Daoy (cell line): ENCODE measurements around the gene ATRN. TPM values are rescaled to one million over a fixed set of nuclear protein-coding genes. Genes with fewer than 3 reads are reported as not detected.
"Not testable (repeated sequence)": the region's sequence is repeated elsewhere in the genome, so short reads cannot be mapped to it uniquely, and the experiment has no call there.

Experiments used
- DNase-seq: peaks from one replicate; pipeline ENCODE4 v3.0.0-alpha.2; 2015; ENCODE audit warnings: low read depth
- total RNA-seq: library from RNA; depleted of rRNA; stranded (reverse); fragments of >200 nt; shearing (Covaris generic); gene quantifications from 2 replicates; pipeline ENCODE4 v1.2.3, GENCODE V29; 2014

ATRN gene
- total RNA-seq, 1 experiment from 2014 or later: 11.1 TPM

DNA sequence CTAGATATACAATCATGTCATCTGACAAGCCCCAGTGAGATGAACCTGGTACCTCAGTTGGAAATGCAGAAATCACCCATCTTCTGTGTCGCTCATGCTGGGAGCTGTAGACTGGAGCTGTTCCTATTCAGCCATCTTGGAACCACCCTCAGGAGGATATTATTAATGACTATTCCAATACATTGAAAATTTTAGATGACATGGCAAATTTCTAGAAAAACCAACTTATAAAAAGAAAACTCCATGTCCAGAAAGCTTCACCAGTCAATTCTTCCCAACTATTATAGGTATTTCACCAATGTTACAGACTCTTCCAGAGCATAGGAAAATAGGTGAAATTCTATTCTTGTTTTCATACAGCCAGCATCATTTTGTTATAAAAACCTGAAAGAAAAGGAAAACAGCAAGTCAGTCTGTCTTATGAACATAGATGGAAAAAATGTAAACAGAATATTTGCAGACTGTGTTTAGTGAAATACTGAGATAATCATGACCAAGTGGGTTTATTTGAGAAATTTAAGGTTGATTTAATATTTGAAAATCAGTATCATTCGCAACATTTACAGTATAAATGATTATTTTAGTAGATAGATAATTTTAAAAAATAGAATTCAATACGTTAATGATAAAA lies 43.3 kb downstream of the ATRN start:
- DNase-seq: no peak

DNA sequence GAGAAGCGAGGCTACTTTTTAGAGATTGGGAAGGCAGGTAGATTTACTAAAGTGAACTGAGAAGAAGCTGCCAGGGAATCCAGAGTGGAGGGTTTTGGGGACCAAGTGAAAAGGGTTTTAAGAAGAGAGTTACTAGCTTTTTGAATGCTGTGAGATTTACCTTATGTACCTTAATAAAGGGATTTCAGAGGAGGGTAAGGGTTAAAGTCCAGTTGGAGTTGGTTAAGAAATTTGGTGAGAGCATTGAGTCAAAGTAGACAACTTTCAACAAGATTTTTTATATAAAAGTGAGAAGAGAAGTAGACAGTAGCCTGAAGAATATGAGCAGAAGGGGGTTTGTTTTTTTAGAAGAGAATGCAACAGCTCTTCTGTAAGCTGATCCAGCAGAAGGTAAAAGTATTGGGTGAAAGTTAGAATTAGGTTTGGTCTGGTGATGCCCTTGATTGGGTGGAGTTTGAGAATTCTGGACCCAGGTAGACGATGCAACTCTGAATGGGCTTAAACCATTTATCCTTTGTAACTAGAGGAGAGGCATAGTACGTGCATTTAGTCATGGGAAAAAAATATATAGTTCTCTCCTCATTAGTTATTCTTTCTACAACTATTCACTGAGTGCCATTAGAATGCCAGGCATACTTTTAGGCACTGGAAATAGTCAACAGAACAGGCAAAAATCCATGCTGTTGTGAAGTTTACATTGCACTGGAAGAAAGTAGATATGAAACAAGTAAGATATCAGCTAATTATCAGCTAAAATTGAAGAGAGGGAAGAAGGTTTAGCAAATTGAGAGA lies 44.8 kb downstream of the ATRN start:
- no peak for DNase-seq

DNA sequence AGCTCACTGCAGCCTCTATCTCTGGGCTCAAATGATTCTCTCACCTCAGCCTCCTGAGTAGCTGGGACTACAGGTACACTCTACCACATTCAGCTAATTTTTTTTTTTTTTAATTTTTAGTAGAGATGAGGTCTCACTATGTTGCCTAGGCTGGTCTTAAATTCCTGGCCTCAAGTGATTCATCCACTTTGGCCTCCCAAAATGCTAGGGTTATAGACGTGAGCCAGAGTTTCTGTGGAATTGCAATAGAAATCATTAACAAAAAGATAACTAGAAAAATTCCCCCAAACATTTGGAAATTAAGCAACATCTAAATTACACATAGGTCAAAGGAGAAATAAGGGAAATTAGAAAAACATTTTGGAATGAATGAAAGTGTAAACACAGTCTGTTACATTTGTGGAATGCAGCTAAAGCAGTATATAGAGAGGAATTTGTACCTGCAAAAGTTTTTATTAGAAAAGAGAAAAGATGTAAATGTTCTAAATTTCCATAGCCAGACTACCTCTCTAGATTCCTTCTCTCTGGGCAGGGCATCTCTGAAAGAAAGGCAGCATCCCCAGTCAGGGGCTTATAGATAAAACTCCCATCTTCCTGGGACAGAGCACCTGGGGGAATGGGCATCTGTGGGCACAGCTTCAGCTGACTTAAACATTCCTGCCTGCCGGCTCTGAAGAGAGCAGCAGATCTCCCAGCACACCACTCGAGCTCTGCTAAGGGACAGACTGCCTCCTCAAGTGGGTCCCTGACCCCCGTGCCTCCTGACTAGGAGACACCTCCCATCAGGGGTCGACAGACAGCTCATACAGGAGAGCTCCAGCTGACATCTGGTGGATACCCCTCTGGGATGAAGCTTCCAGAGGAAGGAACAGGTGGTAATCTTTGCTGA lies 51.3 kb downstream of the ATRN start:
- no peak for DNase-seq

DNA sequence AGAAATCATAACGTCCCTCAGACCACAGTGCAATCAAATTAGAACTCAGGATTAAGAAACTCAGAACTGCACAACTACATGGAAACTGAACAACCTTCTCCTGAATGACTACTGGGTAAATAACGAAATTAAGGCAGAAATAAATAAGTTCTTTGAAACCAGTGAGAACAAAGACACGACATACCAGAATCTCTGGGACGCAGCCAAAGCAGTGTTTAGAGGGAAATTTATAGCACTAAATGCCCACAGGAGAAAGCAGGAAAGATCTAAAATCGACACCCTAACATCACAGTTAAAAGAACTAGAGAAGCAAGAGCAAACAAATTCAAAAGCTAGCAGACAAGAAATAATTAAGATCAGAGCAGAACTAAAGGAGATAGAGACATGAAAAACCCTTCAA lies 53.9 kb downstream of the ATRN start:
- not testable (repeated sequence) for DNase-seq

DNA sequence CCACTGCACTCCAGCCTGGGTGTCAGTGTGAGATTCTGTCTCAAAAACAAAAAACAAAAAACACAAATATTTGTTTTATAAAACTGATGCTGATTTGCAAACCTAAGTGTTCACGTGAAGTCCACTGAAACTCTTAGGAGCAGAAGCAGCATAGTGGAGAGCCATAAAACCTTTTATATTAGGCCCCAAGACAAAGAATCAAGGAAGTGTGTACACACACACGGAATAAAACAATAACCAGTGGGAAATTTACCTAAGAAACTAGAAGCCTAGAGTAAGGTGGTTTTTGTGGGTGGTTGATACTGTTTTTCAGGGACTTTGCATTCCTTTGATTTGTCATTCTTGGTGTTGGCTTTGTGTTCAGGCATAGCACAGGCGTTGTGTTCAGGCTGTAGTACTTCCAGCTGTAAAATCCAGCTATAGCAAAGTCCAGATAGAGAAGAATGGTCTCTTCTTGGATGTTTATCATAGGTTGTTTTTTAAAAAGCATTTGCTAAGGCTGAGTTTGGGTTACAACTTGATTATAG lies 61.3 kb downstream of the ATRN start:
- no peak for DNase-seq

DNA sequence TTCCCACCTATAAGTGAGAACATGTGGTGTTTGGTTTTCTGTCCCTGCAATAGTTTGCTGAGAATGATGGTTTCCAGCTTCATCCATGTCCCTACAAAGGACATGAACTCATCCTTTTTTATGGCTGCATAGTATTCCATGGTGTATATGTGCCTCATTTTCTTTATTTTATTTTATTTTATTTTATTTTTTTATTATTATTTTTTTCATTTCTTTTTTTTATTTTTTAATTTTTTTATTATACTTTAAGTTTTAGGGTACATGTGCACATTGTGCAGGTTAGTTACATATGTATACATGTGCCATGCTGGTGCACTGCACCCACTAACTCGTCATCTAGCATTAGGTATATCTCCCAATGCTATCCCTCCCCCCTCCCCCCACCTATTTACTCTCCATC lies 66.9 kb downstream of the ATRN start:
- not testable (repeated sequence) for DNase-seq

DNA sequence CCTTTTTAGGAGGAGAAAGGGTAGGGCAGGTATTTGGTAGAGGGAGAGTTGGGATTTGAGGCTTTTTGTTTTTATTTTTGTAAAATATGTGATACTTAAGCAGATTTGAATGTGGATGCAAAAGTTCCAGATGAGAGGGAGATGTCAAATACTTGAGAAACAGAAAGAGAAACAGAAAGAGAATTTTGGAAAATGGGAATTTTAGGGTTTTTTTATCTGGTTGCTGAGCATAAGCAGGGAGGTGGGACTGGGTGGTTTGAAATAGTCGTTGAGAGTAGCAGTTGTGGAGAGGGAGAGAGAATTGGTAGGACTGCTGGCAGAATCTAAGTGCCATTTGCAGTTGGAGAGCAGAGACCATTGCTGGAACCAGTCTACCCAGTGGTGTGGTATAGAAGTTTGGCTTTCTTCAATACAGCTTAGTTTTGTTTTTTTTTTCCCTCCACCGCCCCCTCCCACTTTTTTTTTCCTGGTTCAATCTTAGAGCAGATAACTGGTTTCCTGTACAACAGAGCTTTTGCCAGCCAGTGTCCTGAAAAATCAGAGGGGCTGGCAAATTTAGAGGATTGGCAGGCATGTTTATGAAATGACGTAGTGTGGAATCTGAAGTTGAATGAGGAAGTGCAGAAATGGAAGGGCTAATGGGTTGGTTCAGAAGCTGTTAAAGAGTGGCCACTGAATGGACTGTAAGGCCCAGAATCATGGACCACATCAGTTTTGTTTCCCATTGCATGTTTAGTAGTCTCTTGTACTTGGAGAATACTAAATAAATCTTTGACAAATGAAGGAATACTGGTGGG lies 68.7 kb downstream of the ATRN start:
- peak; percentile 4 for DNase-seq

DNA sequence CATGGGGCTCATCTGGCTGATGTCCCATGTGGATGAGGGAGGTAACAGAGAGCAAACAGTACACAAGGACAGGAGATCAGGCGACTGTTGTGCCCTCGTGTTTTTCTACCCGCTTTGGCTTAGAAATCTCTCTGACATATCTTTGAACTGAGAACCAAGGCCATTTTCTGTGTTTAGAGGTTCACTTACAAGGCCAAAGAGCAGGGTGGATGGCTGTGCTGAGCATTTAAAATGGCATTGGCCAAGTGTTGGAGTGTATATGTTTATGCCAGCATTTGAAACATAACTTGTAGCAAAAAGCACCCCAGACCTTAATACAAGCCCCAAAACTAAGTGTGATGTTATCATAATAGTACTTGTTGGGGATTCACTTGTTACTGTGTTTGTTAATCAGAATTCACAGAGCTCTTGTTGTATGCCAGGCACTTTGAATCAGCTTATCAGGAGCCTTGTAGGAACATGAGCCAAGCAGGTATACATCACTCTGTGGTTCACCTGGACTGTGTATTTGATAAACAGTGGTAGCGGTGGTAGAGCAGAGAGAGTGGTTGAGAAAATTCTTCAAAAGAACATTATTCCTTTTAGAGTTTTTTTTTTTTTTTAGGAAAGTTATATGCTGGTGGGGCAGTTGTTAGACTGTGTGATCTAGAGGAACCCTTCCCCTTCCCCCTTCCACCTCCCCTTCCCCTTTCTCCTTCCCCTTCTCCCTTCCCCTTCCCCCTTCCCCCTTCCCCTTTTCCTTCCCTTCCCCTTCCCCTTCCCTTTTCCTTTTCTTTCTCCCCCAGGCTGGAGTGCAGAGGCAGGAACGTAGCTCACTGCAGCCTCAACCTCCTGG lies 71.3 kb downstream of the ATRN start:
- DNase-seq: no peak

DNA sequence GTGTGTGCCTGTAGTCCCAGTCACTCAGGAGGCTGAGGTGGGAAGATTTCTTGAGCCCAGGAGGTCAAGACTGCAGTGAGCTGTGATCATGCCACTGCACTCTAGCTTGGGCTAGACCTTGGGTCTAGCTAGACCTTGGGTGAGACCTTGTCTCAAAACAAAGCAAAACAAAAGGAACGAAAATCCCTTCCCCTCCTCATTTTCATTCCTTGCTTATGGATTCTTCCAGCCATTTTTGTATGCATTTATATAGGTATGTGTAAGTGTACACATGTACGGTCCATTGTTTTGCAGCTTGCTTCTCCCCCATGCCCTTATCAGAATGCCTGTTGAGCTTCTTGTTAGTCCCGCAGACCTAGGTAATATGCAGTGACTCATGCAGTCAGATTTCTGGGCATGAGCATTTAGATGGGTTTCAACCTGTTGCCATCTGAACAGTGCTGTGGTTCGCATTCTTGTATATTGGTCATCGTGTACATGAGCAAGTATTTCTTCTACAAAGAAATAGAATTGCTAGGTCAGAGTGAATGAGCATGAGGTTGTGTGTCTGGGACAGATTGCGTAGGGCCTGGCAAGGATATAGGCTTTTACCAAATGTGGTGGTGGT lies 73.2 kb downstream of the ATRN start:
- DNase-seq: no peak

DNA sequence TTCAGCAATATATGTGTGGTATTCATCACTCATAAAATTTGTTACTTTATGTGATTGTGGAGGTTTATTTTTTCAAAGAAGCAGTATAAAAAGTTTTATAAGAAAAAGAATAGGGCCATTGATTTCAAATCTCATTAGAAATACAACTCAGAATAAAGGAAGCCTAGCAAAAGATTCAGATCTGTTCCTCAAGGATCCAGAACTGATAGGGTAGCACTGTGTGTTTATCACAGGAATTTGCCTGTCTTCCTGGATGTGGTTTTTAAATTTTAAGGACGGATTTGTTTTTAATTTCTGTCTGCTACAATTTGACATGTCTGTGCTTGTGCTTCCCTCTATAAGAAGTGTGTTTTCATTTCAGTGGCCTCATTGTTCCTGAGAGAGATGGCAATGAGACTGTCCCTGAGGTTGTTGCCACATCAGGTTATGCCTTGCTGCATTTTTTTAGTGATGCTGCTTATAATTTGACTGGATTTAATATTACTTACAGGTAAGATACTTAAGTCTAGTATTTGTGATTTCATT lies 74.6 kb downstream of the ATRN start:
- no peak for DNase-seq

DNA sequence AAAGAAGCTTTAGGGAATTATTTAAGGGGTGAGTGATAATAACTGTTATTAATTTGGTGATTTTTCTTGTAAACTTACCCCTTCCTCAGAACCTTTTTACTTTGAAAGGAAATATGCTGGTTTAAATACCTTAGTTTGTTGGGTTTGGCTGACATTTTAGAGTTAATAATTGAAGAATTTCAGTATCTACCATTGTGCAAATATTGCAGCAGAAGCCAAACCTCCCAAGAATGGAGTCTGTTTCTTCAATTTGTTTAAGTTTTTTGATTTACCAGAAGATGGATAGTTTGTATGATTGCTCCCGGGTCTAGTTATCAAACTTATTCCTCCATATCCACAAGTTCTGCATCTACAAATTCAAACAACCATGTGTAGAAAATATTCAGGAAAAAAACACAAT lies 77.1 kb downstream of the ATRN start:
- no peak for DNase-seq

DNA sequence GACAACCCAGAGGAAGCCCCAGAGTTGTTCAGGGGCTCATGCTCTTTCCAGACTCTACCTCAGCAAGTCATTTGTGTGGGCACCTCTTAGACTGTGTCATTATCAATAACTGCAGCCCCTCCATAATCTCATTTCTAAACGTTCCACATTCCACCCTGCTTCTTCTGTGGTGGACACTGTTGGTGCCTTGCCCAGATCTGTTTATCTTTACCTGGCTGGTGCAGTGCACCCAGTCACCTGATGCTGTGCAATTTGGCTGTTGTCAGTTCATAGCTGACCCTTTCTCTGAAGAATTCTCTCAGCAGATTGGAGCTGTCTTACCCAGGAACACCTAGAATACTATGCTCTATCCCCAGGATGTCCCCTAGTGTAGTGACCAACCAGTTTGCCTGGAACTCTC lies 80.0 kb downstream of the ATRN start:
- no peak for DNase-seq

DNA sequence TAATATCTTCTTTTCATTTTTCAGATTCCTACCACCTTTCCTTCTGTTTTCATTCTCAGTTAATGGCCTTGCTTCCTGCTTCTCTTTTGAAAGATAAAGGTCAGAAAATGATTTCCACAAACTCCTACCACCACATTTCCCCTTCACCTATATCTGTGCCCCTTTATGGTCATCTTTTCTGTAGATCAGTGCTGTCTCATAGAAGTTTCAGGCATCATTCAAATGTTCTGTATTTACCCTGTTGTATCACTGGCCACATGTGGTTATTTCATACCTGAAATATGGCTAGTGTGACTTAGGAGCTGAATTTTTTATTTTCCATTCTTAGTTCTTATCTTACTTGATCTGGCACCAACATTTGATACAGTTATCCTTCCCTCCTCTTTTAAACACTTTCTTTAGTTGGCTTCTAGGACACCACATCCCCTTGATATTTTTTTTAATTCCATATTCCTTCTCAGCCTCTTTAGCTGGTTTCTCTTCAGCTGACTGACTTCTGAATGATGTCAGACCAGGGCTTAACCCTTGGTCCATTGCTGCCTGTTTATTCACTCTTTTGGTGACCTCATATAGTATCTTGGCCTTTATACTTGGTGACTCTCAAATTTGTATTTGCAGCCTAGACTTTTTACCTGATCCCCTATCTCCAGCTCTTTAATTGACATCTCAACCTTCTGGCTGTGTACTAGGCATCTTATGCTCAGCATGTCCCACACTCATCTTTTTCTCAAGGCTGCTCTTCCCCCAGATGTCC lies 81.0 kb downstream of the ATRN start:
- no peak for DNase-seq

DNA sequence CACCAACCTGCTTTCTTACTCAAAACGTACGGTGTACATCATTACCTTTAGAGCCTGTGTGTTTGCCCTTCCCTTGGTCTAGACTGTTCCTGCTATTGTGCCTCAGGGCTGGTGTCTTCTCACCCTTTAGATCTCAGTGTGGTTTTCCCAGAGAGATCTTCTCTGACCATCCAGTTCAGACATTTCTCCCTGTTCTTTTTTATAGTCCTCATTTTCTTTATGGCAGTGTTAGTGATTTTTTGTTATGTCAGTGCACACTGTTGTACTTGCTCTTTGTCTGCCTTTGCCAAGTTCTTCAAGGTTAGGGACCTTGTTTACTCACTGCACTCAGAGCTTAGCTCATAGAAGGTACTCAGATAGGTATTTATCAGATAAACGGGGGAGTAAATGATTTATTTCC lies 82.8 kb downstream of the ATRN start:
- no peak for DNase-seq

DNA sequence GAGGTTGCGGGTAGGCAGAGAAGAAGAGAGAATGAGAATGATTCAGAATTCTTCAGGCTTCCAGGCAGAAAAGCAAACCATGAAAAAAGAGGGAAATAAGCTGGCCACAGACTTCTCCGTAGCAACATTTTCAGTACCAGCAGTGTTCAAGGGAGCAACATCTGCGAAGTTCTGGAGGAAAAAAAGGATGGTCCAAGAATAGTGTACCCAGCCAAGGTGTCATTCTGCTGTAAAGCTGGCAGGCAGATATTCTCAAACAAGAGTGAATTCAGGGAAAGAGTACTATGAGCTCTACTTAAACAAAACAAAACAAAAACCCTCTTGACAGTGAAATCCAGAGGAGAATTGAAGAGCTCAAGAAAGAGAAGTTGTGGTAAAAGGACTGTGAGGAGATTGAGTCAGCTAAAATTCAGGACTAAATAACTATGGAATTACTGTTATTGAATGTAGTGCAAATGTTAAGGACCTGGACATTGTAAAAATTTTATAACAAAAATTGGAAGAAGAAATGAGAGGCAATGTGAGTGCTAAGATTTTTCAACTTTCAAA lies 86.5 kb downstream of the ATRN start:
- DNase-seq: no peak

DNA sequence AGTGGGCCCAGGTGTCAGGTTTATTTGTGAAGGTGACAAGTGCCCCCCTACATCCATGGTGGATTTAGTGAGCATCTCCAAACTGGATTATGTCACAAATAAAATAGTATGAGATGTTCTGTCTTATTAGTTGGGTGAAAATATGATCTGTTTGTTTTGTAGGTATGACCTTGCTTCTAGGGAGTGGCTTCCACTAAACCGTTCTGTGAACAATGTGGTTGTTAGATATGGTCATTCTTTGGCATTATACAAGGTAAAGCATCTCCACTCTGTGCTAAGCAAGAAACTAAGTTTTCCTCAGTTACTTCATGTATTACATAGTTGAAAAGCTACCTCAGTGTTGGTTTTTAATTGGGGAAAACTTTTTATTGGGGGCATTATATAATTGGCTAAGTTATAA lies 88.4 kb downstream of the ATRN start:
- no peak for DNase-seq

DNA sequence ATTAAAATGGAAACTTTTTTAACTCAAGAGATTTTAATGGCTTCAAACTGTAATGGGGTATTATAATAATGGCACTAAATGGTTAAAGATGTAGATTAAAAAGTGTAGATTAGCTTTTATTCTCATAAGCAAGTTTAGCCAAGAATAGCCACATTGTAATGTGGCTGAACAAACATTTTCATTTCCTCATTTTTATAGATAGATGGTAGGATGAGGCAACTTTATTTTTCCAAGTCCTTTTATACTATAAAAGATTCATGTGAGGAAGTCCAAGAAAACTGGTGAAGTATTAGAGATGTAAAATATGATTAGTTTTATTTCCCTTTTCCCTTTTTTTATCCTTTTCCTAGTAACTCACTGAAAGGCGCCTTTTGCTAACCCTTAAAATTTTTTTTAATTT lies 88.8 kb downstream of the ATRN start:
- DNase-seq: no peak

DNA sequence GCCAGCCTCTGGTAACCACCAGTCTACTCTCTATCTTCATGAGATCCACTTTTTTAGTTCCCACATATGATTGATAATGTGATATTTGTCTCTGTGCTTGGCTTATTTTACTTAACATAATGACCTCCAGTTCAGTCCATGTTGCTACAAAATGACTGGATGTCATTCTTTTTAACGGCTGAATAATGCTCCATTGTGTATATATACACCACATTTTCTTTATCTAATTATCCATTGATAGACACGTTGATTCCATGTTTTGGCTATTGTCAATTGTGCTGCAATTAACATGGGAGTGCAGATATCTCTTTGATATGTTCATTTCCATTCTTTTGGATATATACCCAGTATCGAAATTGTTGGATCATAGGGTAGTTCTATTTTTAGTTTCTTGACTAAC lies 89.3 kb downstream of the ATRN start:
- DNase-seq: no peak

DNA sequence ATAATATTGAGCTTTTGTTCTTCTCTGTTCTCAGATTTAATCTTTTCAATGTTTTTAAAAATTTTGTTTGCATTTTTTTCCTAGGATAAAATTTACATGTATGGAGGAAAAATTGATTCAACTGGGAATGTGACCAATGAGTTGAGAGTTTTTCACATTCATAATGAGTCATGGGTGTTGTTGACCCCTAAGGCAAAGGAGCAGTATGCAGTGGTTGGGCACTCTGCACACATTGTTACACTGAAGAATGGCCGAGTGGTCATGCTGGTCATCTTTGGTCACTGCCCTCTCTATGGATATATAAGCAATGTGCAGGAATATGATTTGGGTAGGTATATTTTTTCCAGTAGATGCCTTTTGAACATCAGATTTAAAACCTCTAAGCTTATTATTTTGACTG lies 89.8 kb downstream of the ATRN start:
- no peak for DNase-seq
